ENCODE results near the gene NKRF. TPM values are rescaled to one million over a fixed set of nuclear protein-coding genes. Genes with fewer than 3 reads are reported as not detected.

The NKRF gene
- total RNA-seq, 2 donors from 2014 or later = 9.9 to 10.8 TPM

Other genes with a start within 250 kb of the NKRF start
- gene SLC25A43, start 207.1 kb downstream of the NKRF start, total RNA-seq = 1 to 10 TPM; 3.6 to 6.1 TPM
- 100 to 1,000 TPM; 153 to 157 TPM for gene SLC25A5, start 138.0 kb downstream of the NKRF start, total RNA-seq
- 10 to 100 TPM; 21.3 to 23.8 TPM for gene STEEP1, start 41.0 kb downstream of the NKRF start, total RNA-seq
- gene UBE2A, start 31.9 kb downstream of the NKRF start, total RNA-seq = 10 to 100 TPM; 75.3 to 87.2 TPM
- 100 to 1,000 TPM; 150 to 163 TPM for gene SEPTIN6, start 86.7 kb upstream of the NKRF start, total RNA-seq
- under 1 TPM in 1 of 2 donors, not detected in 1; 0.65 TPM for gene SOWAHD, start 152.2 kb upstream of the NKRF start, total RNA-seq
- gene RPL39, start 185.2 kb upstream of the NKRF start, total RNA-seq = 1,000 to 10,000 TPM; 3,854 to 3,913 TPM
- 1 to 10 TPM; 6.9 to 7.7 TPM for gene UPF3B, start 246.5 kb upstream of the NKRF start, total RNA-seq